ENCODE results near the gene KEAP1.
"Not testable (repeated sequence)": the region's sequence is repeated elsewhere in the genome, so short reads cannot be mapped to it uniquely, and the experiment has no call there.

KEAP1 gene

GRCh38 chr19:10503002-10503789, at the start of gene KEAP1:
Gene KEAP1, minus strand, starts transcription at chr19:10503356. Its CDS starts 3,323 bp downstream, at chr19:10500033.
- peaks cover 33% of the 10 kb centered on the region for H3K4me1 Mint-ChIP-seq (ENCODE audit: low read depth)
- H3K27ac Mint-ChIP-seq: peak within 1 kb of the TSS; percentile 97
- H3K27me3 Mint-ChIP-seq (ENCODE audit: low read depth): no peaks in the 10 kb centered on the region
- peaks cover 24% of the 10 kb centered on the region for H3K36me3 Mint-ChIP-seq (ENCODE audit: low read depth)
- peak within 1 kb of the TSS; percentile 89 for H3K4me3 Mint-ChIP-seq
- peaks cover 3% of the 10 kb centered on the region for H3K9me3 Mint-ChIP-seq
- DNase-seq (ENCODE audit: low spot score): no peak

- no peaks in the 10 kb centered on the region for H3K27me3 Mint-ChIP-seq (ENCODE audit: low read depth)
- no peaks in the 10 kb centered on the region for H3K9me3 Mint-ChIP-seq
- peak overlapping the region; percentile 64 for H3K4me3 Mint-ChIP-seq
- no peak for DNase-seq (ENCODE audit: low spot score)
- peaks cover 62% of the 10 kb centered on the region for H3K36me3 Mint-ChIP-seq (ENCODE audit: low read depth)
- peaks cover 36% of the 10 kb centered on the region for H3K4me1 Mint-ChIP-seq (ENCODE audit: low read depth)
- peak overlapping the region; percentile 94 for H3K27ac Mint-ChIP-seq
These were observed 49.4 kb upstream of the KEAP1 start for GRCh38 chr19:10552510-10553053.

GRCh38 chr19:10551698-10552301, 48.6 kb upstream of the KEAP1 start:
- H3K4me1 Mint-ChIP-seq (ENCODE audit: low read depth): peaks cover 36% of the 10 kb centered on the region
- H3K27me3 Mint-ChIP-seq (ENCODE audit: low read depth): no peaks in the 10 kb centered on the region
- peak overlapping the region; percentile 12 for H3K4me3 Mint-ChIP-seq
- DNase-seq (ENCODE audit: low spot score): no peak
- H3K9me3 Mint-ChIP-seq: no peaks in the 10 kb centered on the region
- H3K27ac Mint-ChIP-seq: peak overlapping the region; percentile 67
- peaks cover 66% of the 10 kb centered on the region for H3K36me3 Mint-ChIP-seq (ENCODE audit: low read depth)

GRCh38 chr19:10551006-10551405, 47.9 kb upstream of the KEAP1 start:
- not testable (repeated sequence) for DNase-seq (ENCODE audit: low spot score); H3K27me3 Mint-ChIP-seq (ENCODE audit: low read depth); H3K27ac Mint-ChIP-seq; H3K9me3 Mint-ChIP-seq; H3K4me3 Mint-ChIP-seq
- H3K36me3 Mint-ChIP-seq (ENCODE audit: low read depth): peaks cover 62% of the 10 kb centered on the region
- peaks cover 33% of the 10 kb centered on the region for H3K4me1 Mint-ChIP-seq (ENCODE audit: low read depth)

- peaks cover 59% of the 10 kb centered on the region for H3K36me3 Mint-ChIP-seq (ENCODE audit: low read depth)
- peaks cover 29% of the 10 kb centered on the region for H3K4me1 Mint-ChIP-seq (ENCODE audit: low read depth)
- no peak for DNase-seq (ENCODE audit: low spot score)
- no peaks in the 10 kb centered on the region for H3K27me3 Mint-ChIP-seq (ENCODE audit: low read depth)
- peak overlapping the region; percentile 31 for H3K27ac Mint-ChIP-seq
- no peak overlapping the region for H3K4me3 Mint-ChIP-seq
- no peaks in the 10 kb centered on the region for H3K9me3 Mint-ChIP-seq
These were observed 47.2 kb upstream of the KEAP1 start for GRCh38 chr19:10550336-10550735.

GRCh38 chr19:10549733-10550132, 46.6 kb upstream of the KEAP1 start:
- H3K27ac Mint-ChIP-seq: no peak overlapping the region
- H3K9me3 Mint-ChIP-seq: no peaks in the 10 kb centered on the region
- peaks cover 31% of the 10 kb centered on the region for H3K4me1 Mint-ChIP-seq (ENCODE audit: low read depth)

GRCh38 chr19:10548746-10549276, 45.7 kb upstream of the KEAP1 start:
- no peak overlapping the region for H3K4me3 Mint-ChIP-seq
- H3K9me3 Mint-ChIP-seq: no peaks in the 10 kb centered on the region
- DNase-seq (ENCODE audit: low spot score): no peak
- peaks cover 22% of the 10 kb centered on the region for H3K4me1 Mint-ChIP-seq (ENCODE audit: low read depth)
- no peaks in the 10 kb centered on the region for H3K27me3 Mint-ChIP-seq (ENCODE audit: low read depth)
- H3K36me3 Mint-ChIP-seq (ENCODE audit: low read depth): peaks cover 49% of the 10 kb centered on the region
- no peak overlapping the region for H3K27ac Mint-ChIP-seq

More at GRCh38 chr19:10549733-10550132, 46.6 kb upstream of the KEAP1 start:
- H3K27me3 Mint-ChIP-seq (ENCODE audit: low read depth): no peaks in the 10 kb centered on the region
- no peak for DNase-seq (ENCODE audit: low spot score)
- peaks cover 56% of the 10 kb centered on the region for H3K36me3 Mint-ChIP-seq (ENCODE audit: low read depth)
- H3K4me3 Mint-ChIP-seq: no peak overlapping the region

- no peak overlapping the region for H3K27ac Mint-ChIP-seq
- no peaks in the 10 kb centered on the region for H3K27me3 Mint-ChIP-seq (ENCODE audit: low read depth)
- peaks cover 11% of the 10 kb centered on the region for H3K4me1 Mint-ChIP-seq (ENCODE audit: low read depth)
- no peaks in the 10 kb centered on the region for H3K9me3 Mint-ChIP-seq
- DNase-seq (ENCODE audit: low spot score): no peak
- H3K36me3 Mint-ChIP-seq (ENCODE audit: low read depth): peaks cover 32% of the 10 kb centered on the region
- H3K4me3 Mint-ChIP-seq: no peak overlapping the region
These were observed 43.7 kb upstream of the KEAP1 start for GRCh38 chr19:10546817-10547216.

- DNase-seq (ENCODE audit: low spot score): no peak
- peaks cover 6% of the 10 kb centered on the region for H3K4me1 Mint-ChIP-seq (ENCODE audit: low read depth)
- H3K4me3 Mint-ChIP-seq: peak overlapping the region; percentile 89
- H3K27ac Mint-ChIP-seq: peak overlapping the region; percentile 84
- no peaks in the 10 kb centered on the region for H3K9me3 Mint-ChIP-seq
- peaks cover 10% of the 10 kb centered on the region for H3K27me3 Mint-ChIP-seq (ENCODE audit: low read depth)
- peaks cover 17% of the 10 kb centered on the region for H3K36me3 Mint-ChIP-seq (ENCODE audit: low read depth)
These were observed 41.6 kb upstream of the KEAP1 start for GRCh38 chr19:10544753-10545251.

- H3K27ac Mint-ChIP-seq: peak overlapping the region; percentile 84
- H3K27me3 Mint-ChIP-seq (ENCODE audit: low read depth): peaks cover 12% of the 10 kb centered on the region
- peaks cover 15% of the 10 kb centered on the region for H3K36me3 Mint-ChIP-seq (ENCODE audit: low read depth)
- no peaks in the 10 kb centered on the region for H3K9me3 Mint-ChIP-seq
- H3K4me3 Mint-ChIP-seq: peak overlapping the region; percentile 89
- DNase-seq (ENCODE audit: low spot score): no peak
- peaks cover 6% of the 10 kb centered on the region for H3K4me1 Mint-ChIP-seq (ENCODE audit: low read depth)
These were observed 41.1 kb upstream of the KEAP1 start for GRCh38 chr19:10544242-10544752.

GRCh38 chr19:10543420-10544241, 40.5 kb upstream of the KEAP1 start, which contains the start of gene ATG4D:
Gene ATG4D, plus strand, starts transcription at chr19:10543904. Its CDS starts 187 bp downstream, at chr19:10544091.
- Mint-ChIP-seq H3K27me3 (ENCODE audit: low read depth) (peaks cover 19% of the 10 kb centered on the region), H3K4me1 (ENCODE audit: low read depth) (peaks cover 8% of the 10 kb centered on the region), H3K9me3 (no peaks in the 10 kb centered on the region), H3K4me3 (peak within 1 kb of the TSS; percentile 89), H3K36me3 (ENCODE audit: low read depth) (peaks cover 14% of the 10 kb centered on the region), H3K27ac (peak within 1 kb of the TSS; percentile 84)
- peak; percentile 72 for DNase-seq (ENCODE audit: low spot score)

- Mint-ChIP-seq H3K4me3 (peak overlapping the region; percentile 73), H3K4me1 (ENCODE audit: low read depth) (peaks cover 8% of the 10 kb centered on the region), H3K36me3 (ENCODE audit: low read depth) (peaks cover 8% of the 10 kb centered on the region), H3K27me3 (ENCODE audit: low read depth) (peaks cover 25% of the 10 kb centered on the region), H3K9me3 (no peaks in the 10 kb centered on the region), H3K27ac (peak overlapping the region; percentile 20)
- DNase-seq (ENCODE audit: low spot score): no peak
These were observed 39.9 kb upstream of the KEAP1 start for GRCh38 chr19:10543059-10543419.

GRCh38 chr19:10539016-10539415, 35.9 kb upstream of the KEAP1 start:
- H3K27ac Mint-ChIP-seq; H3K36me3 Mint-ChIP-seq (ENCODE audit: low read depth); DNase-seq (ENCODE audit: low spot score); H3K9me3 Mint-ChIP-seq; H3K4me1 Mint-ChIP-seq (ENCODE audit: low read depth); H3K4me3 Mint-ChIP-seq: not testable (repeated sequence)
- peaks cover 30% of the 10 kb centered on the region for H3K27me3 Mint-ChIP-seq (ENCODE audit: low read depth)

All from T-helper 2 cell treated with Interferon-gamma antibody and Interleukin-4, amounts not matched to agents 5 μg/mL and 100 μg/mL, for 36 hours (primary cell).